Activated T-cell treated with anti-CD3 and anti-CD28 coated beads for 1 hour (primary cell): ENCODE data around the gene AGBL1.
"Not testable (repeated sequence)": the region's sequence is repeated elsewhere in the genome, so short reads cannot be mapped to it uniquely, and the experiment has no call there.

Experiments used
- DNase-seq: peaks from one replicate; pipeline ENCODE4 v3.0.0-alpha.2; 2020; ENCODE audit warnings: low read depth

AGBL1 gene

DNA sequence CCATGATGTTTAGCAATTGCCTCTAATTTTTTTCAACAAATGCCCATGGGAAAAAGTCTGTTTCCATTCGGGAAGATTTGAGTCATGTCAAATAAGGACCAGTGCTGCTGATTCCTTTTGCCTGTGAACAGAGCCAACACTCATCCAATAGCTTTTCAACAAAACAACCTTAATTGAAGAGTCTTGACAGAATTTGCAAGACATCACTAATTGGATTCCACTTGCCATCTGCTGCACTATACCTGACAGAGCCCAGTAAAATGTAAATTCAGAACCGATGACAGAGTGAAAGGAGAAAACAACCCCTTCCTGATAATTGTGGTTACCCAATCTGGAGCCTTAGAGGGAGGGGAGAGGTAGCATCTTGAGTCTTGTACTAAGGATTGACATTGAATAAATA lies 426.7 kb downstream of the AGBL1 start:
- no peak for DNase-seq

- no peak for DNase-seq
Measured at GRCh38 chr15:86515625-86516024, 436.0 kb downstream of the AGBL1 start.

GRCh38 chr15:86522721-86523120 lies 443.1 kb downstream of the AGBL1 start:
- DNase-seq: no peak

- no peak for DNase-seq
Measured at GRCh38 chr15:86526938-86527690, 447.4 kb downstream of the AGBL1 start.

DNA sequence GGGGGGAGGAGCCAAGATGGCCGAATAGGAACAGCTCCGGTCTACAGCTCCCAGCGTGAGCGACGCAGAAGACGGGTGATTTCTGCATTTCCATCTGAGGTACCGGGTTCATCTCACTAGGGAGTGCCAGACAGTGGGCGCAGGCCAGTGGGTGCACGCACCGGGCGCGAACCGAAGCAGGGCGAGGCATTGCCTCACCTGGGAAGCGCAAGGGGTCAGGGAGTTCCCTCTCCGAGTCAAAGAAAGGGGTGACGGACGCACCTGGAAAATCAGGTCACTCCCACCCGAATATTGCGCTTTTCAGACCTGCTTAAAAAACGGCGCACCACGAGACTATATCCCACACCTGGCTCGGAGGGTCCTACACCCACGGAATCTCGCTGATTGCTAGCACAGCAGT lies 448.4 kb downstream of the AGBL1 start:
- DNase-seq: not testable (repeated sequence)

- no peak for DNase-seq
Measured at GRCh38 chr15:86538141-86538540, 458.5 kb downstream of the AGBL1 start.

GRCh38 chr15:86540840-86541467 lies 461.3 kb downstream of the AGBL1 start:
- no peak for DNase-seq

DNA sequence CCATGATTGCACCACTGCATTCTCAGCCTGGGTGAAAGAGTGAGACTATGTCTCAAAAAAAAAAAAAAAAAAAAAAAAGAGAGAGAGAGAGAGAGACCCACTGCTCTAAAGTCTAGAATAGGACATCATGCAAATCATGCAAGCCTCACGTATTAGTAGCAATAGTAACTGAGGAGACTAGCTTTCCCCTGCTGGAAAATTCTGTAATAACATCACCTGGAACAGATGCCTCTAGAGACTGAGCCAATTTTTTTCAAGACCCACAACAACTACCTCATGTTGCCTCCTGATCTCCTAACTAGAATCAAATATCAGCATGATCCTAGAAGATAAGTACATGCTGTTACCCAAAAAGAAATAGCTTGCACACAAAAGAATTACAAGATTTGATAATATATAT lies 461.9 kb downstream of the AGBL1 start:
- DNase-seq: no peak

- DNase-seq: no peak
Measured at GRCh38 chr15:86550075-86550474, 470.4 kb downstream of the AGBL1 start.

DNA sequence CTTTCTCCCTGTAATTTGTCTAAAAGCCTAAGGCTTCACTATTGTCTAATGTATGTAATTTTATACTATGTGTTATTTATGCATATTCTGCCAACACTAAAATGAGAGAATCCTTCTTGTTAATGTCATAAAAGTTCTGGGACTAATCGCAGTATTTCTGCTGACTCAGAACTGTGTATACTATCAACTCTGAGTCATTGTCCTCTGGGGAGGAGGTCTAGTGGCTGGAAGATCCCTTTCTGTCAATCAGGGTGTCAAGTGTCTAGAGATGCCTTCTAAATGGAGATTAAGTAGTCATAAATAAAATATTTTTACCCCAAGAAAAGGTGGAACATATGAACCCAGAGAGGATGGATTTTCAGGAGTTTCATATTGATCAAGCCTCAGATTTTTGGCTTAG lies 473.4 kb downstream of the AGBL1 start:
- DNase-seq: no peak

DNA sequence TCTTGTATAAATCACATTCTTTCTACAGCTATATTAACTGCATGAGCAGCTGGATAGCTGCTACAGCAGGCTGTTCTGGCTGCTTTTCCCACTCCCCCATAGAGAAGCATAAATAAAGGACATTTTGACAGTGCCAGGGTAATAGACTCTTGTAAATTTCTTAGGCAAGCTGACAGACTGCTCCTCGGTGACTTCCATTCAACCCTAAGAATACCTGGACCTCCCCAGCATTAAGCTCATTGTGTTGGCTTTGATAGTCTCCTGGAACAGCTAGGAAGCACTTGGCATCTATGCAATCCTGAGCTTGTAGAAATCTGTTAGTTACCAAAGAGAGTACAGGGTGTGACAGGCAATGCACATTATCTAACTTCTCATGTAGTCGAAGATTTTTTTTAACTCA lies 475.4 kb downstream of the AGBL1 start:
- no peak for DNase-seq

GRCh38 chr15:86555939-86556338 lies 476.3 kb downstream of the AGBL1 start:
- no peak for DNase-seq

GRCh38 chr15:86556396-86557017 lies 476.8 kb downstream of the AGBL1 start:
- no peak for DNase-seq

DNA sequence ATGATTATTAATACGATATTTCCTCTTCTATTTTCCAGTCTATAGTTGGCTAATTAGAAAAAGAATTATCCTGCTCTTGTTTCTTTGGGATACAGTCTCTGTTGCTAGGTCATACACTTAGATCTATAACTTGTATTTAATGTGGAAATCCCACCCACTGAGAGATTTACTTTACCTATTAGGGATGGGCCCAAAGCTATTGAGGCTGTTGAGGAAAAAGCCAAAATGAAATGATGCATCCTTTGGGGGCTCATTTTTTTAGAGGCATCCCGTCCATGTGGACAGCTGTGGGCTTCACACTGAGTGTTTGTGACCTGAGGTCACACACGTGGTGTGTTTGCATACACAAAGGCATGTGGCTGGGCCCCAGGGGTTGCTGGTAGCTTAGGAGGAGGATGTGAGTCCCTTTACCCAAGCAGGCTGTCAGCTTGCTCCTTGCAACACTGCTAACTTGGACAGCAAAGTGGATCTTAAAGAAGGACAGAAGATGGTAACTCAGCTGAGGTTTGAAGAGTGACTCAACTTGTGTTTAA lies 477.4 kb downstream of the AGBL1 start:
- no peak for DNase-seq

DNA sequence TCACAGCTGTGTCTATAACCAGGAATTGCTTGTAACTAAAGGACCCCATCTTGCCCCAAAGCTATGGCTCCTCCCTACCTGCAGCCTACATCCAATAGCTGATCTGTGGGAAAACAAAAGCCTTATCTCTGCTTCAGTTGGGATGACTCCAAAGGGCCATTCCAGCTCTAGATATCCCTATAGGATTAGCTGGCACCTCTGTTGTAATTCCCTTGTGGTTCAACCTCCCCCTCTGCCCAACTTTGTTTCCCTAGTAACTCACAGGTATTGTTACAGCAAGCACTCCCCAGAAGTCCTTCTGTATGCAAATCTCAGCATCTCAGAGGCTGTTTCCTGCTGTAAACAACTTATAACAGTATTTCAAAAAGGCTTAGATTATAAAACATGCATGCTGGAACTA lies 478.6 kb downstream of the AGBL1 start:
- DNase-seq: no peak

- DNase-seq: no peak
Measured at GRCh38 chr15:86558686-86559085, 479.0 kb downstream of the AGBL1 start.

GRCh38 chr15:86568378-86568777 lies 488.7 kb downstream of the AGBL1 start:
- DNase-seq: no peak

DNA sequence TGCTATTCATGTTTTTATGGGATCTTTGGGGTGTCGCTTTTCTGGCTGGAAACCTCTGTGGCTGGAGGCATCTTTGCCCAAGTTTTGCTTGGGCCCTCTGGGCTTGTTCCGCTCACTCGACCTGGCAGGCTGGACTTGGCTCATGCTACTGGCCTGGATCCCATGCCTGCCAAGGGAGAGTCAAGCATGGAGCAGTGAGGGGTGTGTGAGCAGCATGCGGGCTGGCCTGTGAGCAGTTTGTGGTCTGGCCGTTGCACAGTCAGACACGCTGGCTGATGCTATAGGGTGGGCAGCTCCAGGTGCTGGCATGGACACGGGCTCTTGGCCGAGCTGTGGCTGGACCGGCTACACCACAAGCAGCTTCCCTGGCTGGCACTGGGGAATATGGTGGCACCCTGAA lies 491.1 kb downstream of the AGBL1 start:
- DNase-seq: no peak

GRCh38 chr15:86571873-86572272 lies 492.2 kb downstream of the AGBL1 start:
- DNase-seq: no peak

DNA sequence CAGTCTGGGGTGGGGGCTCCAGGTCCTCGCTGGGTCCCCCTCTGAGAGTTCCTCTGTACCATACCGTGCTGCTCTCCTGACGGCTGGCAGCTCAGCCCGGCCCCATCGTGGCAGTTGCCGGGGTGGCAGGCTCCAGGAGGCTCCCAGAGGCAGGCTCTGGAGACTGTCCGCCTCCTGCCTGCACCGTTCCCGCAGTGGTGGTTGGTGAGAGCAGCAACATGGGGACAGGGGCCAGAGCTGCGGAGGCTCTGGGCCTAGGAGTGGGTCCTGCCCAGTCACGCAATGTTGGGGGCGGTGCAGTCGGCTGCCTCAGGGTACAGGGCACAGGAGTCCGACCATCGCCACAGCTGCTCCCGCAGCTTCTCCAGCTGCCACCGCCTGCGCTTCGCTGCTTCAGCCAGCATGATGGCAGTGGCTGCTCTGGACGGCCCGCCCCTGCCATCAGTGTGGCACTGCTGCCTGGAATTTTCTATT lies 492.7 kb downstream of the AGBL1 start:
- no peak for DNase-seq

DNA sequence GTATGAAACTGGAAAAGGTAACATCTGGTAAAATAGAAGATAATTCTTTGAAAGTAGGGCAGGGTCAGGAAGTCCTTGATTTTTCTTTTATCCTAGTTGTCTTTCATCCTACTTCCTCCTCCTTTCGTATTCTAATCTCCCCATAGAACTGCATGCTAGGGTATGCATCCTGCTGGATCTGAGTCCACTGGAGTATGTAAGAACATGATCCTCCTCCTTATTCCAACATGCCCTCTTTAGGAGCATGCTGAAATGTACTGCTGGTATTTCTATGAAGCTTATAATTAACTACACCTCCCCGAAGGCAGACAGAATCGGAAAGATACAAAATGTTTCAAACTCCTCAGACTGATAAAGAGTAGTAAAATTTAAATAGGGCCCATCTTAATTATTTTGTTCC lies 493.8 kb downstream of the AGBL1 start:
- DNase-seq: no peak

DNA sequence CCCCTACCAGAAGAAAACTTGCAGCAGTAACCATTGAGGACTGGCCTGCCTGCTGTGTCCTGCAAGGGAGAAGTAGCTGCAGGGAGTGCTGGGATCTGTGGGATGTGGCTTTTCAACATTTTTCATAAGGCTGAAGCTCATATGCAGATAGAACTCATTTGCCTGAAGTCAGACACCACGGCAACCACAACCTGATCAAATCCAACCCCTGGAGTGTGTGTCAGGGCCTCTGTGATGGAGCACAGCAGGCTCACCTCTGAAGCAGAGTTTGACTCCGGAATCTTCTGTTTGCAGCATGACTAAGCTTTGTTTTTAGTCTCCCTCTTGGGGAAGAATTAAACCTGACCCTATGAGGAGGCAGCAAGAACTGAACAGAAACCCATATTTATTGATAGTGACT lies 508.7 kb downstream of the AGBL1 start:
- no peak for DNase-seq

GRCh38 chr15:86590461-86590860 lies 510.8 kb downstream of the AGBL1 start:
- DNase-seq: no peak
